Aorta (tissue), 5 donors: Measurements from ENCODE around the gene SELL. TPM values are rescaled to one million over a fixed set of nuclear protein-coding genes. Genes with fewer than 3 reads are reported as not detected.

Experiments used
- ATAC-seq: fragments of 200-7000 bp; cut with Tn5 transposase; one replicate; pipeline ENCODE4 v1.9.1; 2022; ENCODE audit warnings: moderate library complexity; ENCODE audit not compliant: low FRiP score
- DNase-seq, 2 donors: peaks; one replicate each; pipeline ENCODE4 v3.0.0-alpha.2; 2020
- H3K27ac ChIP-seq, 2 donors: one replicate each; pipeline ENCODE4 v1.5.1; 2013; ENCODE audit warnings: low read length in 2 of 2, mild to moderate bottlenecking in 2 of 2, moderate library complexity in 2 of 2, control low read depth in 1 of 2, inconsistent platforms in 1 of 2, low read depth in 1 of 2
- H3K27me3 ChIP-seq, 2 donors: one replicate each; pipeline ENCODE4 v1.6.1; 2013; ENCODE audit warnings: control low read depth in 1 of 2, low read length in 1 of 2, mild to moderate bottlenecking in 1 of 2, moderate library complexity in 1 of 2; ENCODE audit not compliant: insufficient read depth in 2 of 2, control insufficient read depth in 1 of 2
- H3K36me3 ChIP-seq, 2 donors: one replicate each; pipeline ENCODE4 v1.6.1; 2013; ENCODE audit warnings: control low read depth in 1 of 2, low read length in 1 of 2, mild to moderate bottlenecking in 1 of 2; ENCODE audit not compliant: insufficient read depth in 2 of 2, control insufficient read depth in 1 of 2
- H3K4me1 ChIP-seq, 2 donors: one replicate each; pipeline ENCODE4 v1.6.1; 2013; ENCODE audit warnings: low read length in 2 of 2, control low read depth in 1 of 2, mild to moderate bottlenecking in 1 of 2, moderate library complexity in 1 of 2; ENCODE audit not compliant: insufficient read depth in 2 of 2, control insufficient read depth in 1 of 2
- H3K4me3 ChIP-seq, 2 donors: one replicate each; pipeline ENCODE4 v1.5.1; 2013; ENCODE audit warnings: low read length in 2 of 2, control low read depth in 1 of 2, mild to moderate bottlenecking in 1 of 2
- H3K9me3 ChIP-seq: one replicate; pipeline ENCODE4 v1.6.1; 2013; ENCODE audit warnings: mild to moderate bottlenecking, low read length; ENCODE audit not compliant: control insufficient read depth
- WGBS, 2 donors: extraction: QIAGEN DNeasy Blood & Tissue Kit; methylation state at CpG; one replicate each; pipeline ENCODE4 v1.1.7; 2013; 5-methylcytosine and 5-hydroxymethylcytosine counted together
- intact Hi-C, 2 donors: fragments of 100-400 bp; cut with DNase I; formaldehyde crosslinking; loops; one replicate each; pipeline versions ENCODE4 v1.14.2 to v1.15.0; 2022
- long read RNA-seq, 2 donors: library from polyadenylated mRNA; unstranded; transcript quantifications; one replicate each; pipeline ENCODE4 v2.0.0, GENCODE V29; 2020 to 2021
- polyA plus RNA-seq, 2 donors: library from polyadenylated mRNA; stranded (reverse); fragments of 200-250 nt; gene quantifications; one replicate each; pipeline ENCODE4 v1.2.3, GENCODE V29; 2013
- total RNA-seq, 2 donors: library from RNA; stranded (reverse); fragmentation: NEBNext Ultra II Directional; extraction: Animal tissue kit (Norgen Biotek cat#: 25700); gene quantifications; one replicate each; pipeline ENCODE4 v1.2.1, GENCODE V29; 2021
- donor health status: healthy with polysubstance abuse.
- donor health status: Bipolar disorder and iron deficiency.
- donor health status: DM: no; HTN: no; CAD: no.
- donor health status: DM: no; HTN: no; CAD: no.
- donor health status: DM: yes; HTN: yes; CAD: no.

SELL gene
- total RNA-seq (10 to 100 TPM; 10.3 to 11.4 TPM), polyA plus RNA-seq (10 to 100 TPM in 1 of 2 donors, 1 to 10 TPM in 1; 2.0 to 12.8 TPM)
- long read RNA-seq, donor 1, transcript SELL-201 (9 exons, 2,436 nt) = major isoform, 24 of 30 reads
- long read RNA-seq, donor 1, partial matches to known transcripts = 4 of 30 reads
- long read RNA-seq, donor 1, other reads (novel, unspliced or antisense) = 0 of 30 reads
- long read RNA-seq, donor 2, partial matches to known transcripts = 0 of 4 reads
- long read RNA-seq, donor 2, other reads (novel, unspliced or antisense) = 0 of 4 reads

DNA sequence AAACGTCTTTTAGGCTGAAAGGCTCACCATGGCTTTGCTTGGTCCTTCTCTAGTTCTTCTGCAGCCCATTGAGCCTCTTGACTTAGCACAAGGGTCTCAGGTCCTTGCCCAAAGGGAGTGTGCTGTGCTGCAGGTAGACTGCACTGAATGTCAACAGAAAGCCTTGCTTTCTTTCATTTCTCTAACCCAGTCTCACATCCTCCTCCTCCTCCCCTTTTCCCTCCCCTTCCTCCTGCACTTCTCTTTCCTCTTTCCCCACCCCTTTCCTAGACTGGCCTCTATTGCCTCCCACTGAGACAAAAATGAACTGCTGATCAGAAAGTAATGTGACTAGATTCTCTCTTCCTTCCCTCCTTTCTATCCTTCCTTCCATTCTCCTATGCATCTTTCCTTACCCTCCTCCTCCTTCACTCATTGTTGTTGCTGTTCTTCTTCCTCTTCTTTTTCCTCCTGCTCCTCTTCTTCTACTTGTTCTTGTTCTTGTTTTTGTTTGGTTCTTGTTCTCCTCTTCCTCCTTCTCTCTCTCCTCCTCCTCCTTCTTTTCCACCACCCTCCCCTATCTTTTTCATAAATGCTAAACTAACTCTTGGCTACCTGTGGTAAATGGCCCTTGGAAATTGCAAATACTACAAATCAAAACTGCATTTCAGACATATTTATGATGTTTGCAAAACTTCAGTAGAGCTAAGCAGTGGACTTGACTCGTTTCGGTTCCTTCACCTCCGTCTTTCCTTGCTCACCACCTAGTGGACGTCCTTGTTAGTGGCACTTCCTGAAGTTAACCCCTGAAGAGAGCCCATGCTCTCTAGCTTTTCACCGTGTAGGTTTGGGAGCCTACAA lies at the start of gene SELL:
TSS of gene SELL (minus strand) at position 152 of the 840 bp plus-strand sequence. CDS start at position 30, 122 bp downstream.
- Histone ChIP-seq H3K27me3 (no peaks in the 10 kb centered on the region), H3K4me3 (peak within 1 kb of the TSS in 1 of 2 donors; percentile 21), H3K4me1 (no peaks in the 10 kb centered on the region), H3K27ac (no peak within 1 kb of the TSS), H3K9me3 (no peaks in the 10 kb centered on the region), H3K36me3 (no peaks in the 10 kb centered on the region)
- intact Hi-C loops = no loop called here
- ATAC-seq (peak; percentile 89), DNase-seq (peak in 1 of 2 donors; percentile 58)
- WGBS, 2 donors = 7 to 8% methylated on average over 6 of the region's 6 CpGs

DNA sequence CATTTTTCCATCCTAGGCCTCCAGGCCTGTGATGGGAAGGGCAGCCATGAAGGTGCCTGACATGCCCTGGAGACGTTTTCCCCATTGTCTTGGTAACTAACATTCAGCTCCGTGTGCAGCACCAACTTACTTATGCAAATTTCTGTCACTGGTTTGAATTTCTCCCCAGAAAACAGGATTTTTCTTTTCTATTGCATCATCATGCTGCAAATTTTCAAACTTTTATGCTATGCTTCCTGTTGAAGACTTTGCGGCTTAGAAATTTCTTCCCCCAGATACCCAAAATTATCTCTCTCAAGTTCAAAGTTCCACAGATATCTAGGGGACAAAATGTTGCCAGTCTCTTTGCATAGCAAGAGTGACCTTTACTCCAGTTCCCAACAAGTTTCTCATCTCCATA lies 47.6 kb upstream of the SELL start:
- Histone ChIP-seq H3K4me3 (no peak overlapping the region), H3K4me1 (no peaks in the 10 kb centered on the region), H3K36me3 (no peaks in the 10 kb centered on the region), H3K27me3 (no peaks in the 10 kb centered on the region), H3K27ac (no peak overlapping the region), H3K9me3 (no peaks in the 10 kb centered on the region)
- DNase-seq (no peak), ATAC-seq (no peak)
- 77 to 82% methylated on average over 3 of the region's 3 CpGs for WGBS, 2 donors
- intact Hi-C loops = no loop called here

DNA sequence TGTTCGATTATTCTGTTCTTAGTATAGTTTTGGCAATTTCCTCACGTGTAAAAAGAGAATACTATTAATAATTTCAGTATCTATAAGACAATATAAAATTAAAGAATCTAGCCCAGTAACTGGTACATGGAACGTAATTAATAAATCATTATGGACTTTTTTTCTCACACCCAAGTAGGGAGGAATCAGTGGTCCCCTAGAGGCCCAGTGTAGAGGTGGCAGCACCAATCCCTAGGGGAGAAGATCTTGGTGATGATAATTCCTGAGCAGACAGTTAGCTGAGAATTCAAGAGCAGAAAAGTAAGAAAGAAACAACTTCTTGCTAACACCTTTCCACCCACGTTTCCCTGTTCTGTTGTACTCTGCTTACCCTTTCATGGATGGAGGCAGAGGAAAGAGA lies 42.1 kb upstream of the SELL start:
- WGBS, 2 donors = 56 to 58% methylated on average over 4 of the region's 4 CpGs
- DNase-seq = no peak
- Histone ChIP-seq H3K4me3 (no peak overlapping the region), H3K27me3 (no peaks in the 10 kb centered on the region), H3K4me1 (no peaks in the 10 kb centered on the region), H3K36me3 (no peaks in the 10 kb centered on the region), H3K9me3 (no peaks in the 10 kb centered on the region), H3K27ac (no peak overlapping the region)
- intact Hi-C loops = no loop called here
- no peak for ATAC-seq

DNA sequence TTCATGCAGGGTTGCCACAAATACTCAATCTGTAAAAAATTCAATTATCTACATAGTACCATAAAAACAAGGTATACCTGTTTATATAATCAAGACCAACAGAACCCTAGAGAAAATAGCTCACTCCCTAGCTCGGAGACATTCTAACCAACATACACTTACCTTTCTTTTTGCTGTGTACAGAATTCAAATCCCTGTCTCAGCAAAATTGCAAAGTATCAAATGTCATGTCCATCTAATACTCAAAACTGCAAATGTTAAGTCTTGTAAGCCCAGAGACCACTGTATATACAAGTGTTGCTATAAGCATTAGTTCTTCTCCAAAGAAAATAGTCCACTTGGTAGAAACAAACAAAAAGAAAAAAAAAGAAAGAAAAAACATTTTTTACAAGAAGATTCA lies 38.6 kb upstream of the SELL start:
- WGBS, 2 donors = 67 to 85% methylated on average over 1 of the region's 1 CpG
- Histone ChIP-seq H3K4me3 (no peak overlapping the region), H3K9me3 (no peaks in the 10 kb centered on the region), H3K27me3 (no peaks in the 10 kb centered on the region), H3K4me1 (no peaks in the 10 kb centered on the region), H3K36me3 (no peaks in the 10 kb centered on the region), H3K27ac (no peak overlapping the region)
- DNase-seq (no peak), ATAC-seq (no peak)
- intact Hi-C loops = no loop called here

DNA sequence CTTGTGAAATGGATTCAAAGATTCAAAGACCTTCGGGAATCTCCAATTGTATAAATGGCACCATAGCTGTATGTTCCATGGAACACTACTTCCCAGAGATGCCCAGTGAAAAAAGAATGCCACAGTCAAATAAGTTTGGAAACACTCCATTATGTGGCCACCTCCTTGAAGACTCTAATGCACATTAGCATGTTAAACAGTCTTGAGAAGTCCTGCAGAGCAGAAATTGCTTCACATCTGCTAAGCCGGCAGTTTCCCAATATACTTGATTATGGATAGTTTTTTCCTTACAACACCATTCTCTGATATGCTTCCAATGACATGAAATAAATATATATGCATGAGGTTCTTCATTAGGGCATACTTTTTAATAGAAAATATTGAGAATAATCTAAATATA lies 35.1 kb upstream of the SELL start:
- no peaks in the 10 kb centered on the region for H3K27me3 ChIP-seq
- H3K27ac ChIP-seq = no peak overlapping the region
- H3K9me3 ChIP-seq = no peaks in the 10 kb centered on the region
- no peak overlapping the region for H3K4me3 ChIP-seq
- no peak for DNase-seq
- ATAC-seq = no peak
- no peaks in the 10 kb centered on the region for H3K36me3 ChIP-seq
- WGBS, 2 donors = 86 to 89% methylated on average over 2 of the region's 2 CpGs
- H3K4me1 ChIP-seq = no peaks in the 10 kb centered on the region
- intact Hi-C loops = no loop called here

DNA sequence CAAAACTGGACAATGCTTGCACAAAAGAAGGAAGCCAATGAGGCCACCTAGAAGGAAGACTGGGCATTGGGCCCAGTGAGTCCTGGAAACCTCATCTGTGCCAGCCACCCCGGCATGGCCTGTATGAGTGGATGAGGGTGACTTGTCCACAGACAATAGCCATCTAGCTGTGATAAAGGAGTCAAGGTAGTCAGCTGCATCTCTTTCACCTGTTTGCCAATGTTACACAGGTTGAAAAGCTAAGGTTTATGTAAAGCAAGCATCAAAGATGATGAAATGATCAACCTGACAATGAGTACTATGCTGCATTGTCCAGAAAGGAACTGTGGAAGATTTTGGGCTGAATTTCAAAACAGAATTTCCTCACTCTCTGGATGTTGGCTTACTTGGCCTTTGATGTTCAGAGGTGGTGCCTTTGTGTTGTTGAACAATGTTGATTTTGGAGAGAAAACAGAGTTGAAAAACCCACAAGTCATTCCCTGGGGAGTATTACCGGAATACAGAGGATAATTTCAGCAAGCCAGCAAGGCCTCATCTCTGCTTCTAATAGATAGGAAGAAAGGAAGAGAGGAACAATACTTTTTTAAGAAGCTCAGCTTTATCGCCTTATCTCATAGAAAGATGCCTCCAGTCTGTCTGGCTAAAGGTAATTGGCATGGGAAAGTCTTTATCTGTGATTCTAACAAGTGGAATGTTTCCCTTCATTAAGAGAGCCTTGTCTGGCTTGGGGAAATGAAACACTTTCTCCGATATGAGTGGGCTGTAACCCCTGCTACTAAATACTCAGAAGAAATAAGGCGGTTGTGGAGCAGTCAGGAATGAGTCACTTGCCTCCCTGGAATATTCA lies 33.8 kb upstream of the SELL start:
- Histone ChIP-seq H3K27ac (no peak overlapping the region), H3K27me3 (no peaks in the 10 kb centered on the region), H3K36me3 (no peaks in the 10 kb centered on the region), H3K4me3 (no peak overlapping the region), H3K4me1 (no peaks in the 10 kb centered on the region), H3K9me3 (no peaks in the 10 kb centered on the region)
- 59 to 60% methylated on average over 5 of the region's 5 CpGs for WGBS, 2 donors
- ATAC-seq = no peak
- intact Hi-C loops = no loop called here
- DNase-seq = no peak

DNA sequence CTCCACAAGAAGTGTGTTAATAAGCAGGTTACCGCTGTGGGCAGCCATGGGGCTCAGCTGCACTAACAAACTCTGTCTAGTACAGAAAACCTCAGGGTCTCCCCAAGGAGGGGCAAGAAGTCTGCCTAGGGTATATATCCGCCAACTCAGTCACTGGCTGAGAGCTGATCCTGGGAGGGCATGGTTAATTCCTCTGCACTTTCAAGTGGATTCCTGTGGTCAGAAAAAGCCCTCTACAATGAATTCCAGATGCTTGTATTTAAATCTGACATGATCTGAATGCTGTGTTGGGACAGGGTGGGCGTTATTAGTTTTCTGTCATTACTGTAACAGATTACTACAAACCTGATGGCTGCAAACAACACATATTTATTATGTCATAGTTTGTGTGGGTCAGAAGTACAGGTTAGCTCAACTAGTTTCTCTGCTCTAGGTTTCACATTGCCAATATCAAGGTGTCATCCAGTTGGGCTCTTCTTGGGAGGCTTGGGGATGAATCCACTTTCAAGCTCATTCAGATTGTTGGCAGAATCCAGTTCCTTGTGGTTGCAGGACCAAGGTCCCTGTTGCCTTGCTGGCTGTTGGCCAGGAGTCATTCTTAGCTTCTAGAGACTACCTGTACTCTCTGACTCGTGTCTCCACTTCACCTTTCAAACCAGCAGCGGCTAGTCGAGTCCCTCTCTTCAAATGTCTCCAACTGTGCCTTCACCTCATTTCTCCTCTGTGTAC lies 30.4 kb upstream of the SELL start:
- Histone ChIP-seq H3K27ac (no peak overlapping the region), H3K4me1 (no peaks in the 10 kb centered on the region), H3K4me3 (no peak overlapping the region), H3K36me3 (no peaks in the 10 kb centered on the region), H3K27me3 (no peaks in the 10 kb centered on the region), H3K9me3 (no peaks in the 10 kb centered on the region)
- 77 to 82% methylated on average over 6 of the region's 6 CpGs for WGBS, 2 donors
- no peak for ATAC-seq
- no peak for DNase-seq
- intact Hi-C loops = no loop called here

DNA sequence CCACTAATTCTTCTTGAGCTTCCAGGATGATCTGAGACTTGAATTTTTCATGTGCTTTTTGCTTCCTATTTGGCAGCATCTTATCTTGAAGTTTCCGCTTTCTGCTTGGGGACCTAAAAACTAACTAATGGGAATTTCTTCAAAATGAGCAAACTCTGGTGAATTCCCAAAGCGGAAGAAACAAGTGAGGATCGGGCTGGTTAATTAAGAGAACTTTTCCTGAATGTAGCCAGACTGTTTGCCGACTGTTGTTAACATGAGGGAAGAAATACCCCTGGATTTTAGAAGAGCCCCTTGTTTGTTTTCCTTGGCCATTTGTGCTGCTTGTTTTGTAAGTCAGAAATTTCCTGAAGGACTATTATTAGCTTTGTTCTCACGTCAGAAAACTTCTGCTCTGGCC lies 28.6 kb upstream of the SELL start:
- intact Hi-C loops = no loop called here
- DNase-seq = no peak
- Histone ChIP-seq H3K4me1 (no peaks in the 10 kb centered on the region), H3K4me3 (no peak overlapping the region), H3K36me3 (no peaks in the 10 kb centered on the region), H3K27me3 (no peaks in the 10 kb centered on the region), H3K27ac (peak overlapping the region in 1 of 2 donors; percentile 64), H3K9me3 (no peaks in the 10 kb centered on the region)
- 6 to 8% methylated on average over 5 of the region's 5 CpGs for WGBS, 2 donors
- ATAC-seq = no peak
